T-helper 9 cell (primary cell): Measurements from ENCODE around the gene PPP3CA.
"Not testable (repeated sequence)": the region's sequence is repeated elsewhere in the genome, so short reads cannot be mapped to it uniquely, and the experiment has no call there.

Experiments
- DNase-seq: peaks from one replicate; pipeline ENCODE4 v3.0.0-alpha.2; 2020

The PPP3CA gene

DNA sequence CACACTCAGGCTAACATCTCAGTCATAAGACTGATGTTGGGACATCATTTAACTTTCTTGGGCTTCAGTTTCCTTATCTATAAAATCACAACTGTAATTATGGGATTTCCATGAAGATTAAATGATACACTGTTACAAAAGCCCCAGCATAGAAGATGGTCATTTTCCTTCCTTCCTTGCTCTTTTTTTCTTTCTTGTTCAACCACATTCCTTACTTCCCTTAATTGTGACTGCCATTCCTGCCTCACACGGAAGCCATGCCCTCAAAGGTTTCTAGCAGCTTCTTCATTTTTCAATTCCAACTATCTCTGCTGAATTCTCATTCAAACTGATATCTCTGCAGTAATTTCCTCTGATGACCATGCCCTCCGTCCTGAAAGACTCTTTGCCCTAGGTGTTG, 311.8 kb downstream of the PPP3CA start:
- no peak for DNase-seq

DNA sequence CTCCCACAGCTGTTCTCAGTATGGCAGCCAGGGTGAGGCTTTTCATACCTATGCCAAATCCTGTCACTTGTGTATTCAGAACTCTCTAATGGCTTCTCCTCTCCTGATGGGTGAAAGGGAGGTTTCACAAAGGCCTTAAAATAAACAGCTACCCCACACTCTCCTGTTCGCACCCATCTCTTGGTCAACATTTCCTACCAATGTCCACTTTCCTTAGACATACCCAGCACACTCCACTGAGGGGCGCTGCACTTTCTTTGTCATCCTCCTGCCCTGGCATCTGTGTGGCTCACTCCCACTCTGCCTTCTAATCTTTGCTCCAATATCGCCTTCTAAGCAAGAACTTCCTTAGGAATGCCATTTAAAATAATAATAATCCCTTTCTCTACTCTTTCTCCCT, 313.3 kb downstream of the PPP3CA start:
- no peak for DNase-seq

DNA sequence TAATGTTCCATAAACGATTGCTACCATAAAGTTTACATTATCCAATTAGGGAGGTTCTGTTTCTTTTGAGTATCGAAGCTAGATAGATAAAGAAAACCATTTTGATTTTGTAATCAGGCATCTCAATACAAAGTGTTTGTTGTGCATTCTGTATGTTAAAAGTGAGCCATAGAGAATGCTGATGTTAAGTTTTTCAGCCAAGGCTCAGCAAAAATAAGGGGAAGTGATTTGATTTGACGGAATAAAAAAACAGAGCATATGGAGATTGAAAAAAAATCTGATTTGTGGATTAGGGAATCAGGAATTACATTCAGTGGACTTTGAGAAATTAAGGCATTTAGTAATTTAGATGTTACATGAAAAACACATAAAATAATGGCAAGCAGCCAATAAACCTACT, 314.8 kb downstream of the PPP3CA start:
- DNase-seq, result no peak

DNA sequence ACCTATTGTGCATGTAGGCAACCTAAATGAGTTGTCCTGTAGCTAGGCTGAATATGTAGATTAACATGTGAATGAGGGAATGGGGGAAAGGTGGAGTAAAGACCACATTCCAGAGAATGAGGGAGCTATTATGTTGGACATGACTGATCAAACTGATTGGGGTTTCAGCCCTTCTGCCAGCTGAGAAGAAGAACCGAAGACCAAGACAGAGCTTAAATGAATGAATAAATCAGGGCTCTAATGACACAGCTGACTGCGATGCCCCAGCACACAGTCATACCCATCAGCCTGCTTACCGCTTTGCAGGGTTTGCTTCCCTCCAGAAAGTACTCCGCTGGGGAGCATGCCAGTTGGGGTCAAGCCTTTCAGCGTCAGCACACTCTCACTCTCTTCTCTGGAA, 315.4 kb downstream of the PPP3CA start:
- DNase-seq, result no peak

DNA sequence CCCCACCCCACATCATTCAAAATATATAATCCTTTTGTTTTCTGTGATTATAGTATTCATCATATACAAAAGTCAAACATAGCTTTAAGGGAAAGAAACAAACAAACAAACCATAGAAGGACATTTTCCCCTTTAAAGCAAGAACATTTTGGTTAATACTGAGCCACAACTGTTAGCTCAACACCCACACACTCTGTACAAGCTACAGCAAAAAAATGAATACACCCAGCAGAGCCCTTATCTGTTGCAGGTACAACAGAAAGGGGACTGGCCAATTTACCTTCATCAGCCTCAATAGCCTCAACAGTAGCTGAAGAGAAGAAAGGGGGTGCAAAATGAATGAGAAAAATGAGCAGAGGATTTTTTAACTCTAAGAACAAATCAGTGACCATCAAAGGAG, 318.4 kb downstream of the PPP3CA start:
- DNase-seq, result no peak

DNA sequence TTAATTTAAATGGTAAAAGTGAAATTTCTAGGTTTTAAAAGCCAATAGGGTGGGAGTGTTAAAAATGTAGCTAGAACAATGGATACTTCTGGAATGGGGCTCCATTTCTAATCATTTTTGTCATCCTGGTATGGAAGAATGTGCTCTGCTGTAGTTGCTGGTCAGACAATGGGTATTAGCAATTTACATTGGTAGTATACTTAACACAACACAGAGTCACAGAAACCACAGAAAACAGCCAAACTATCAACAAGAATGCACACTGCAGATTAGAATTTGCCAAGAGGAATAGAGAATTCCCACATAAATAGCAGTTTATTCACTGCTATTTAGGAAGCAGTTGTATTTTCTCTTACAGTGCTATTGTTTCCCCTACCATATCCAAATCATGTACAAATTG, 319.6 kb downstream of the PPP3CA start:
- DNase-seq, result no peak

DNA sequence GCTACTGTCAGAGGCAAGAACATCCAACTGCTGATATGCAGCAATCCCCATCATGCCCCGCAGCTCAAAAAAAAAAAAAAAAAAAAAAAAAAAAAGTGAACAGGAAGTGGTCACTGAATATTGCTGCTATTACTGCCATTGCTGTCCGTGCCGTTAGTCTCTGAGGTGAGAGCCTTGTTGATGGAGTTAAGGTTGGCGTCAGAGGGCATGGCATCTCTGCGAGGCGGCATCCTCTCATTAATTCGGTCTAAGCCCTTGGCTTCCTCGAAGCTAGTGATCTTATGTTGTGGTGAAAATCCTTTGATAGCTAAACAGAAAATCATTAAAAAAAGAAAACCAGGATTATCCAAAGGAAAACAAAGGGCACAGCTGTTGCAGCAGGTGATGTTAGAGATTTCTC, 321.6 kb downstream of the PPP3CA start:
- no peak for DNase-seq

DNA sequence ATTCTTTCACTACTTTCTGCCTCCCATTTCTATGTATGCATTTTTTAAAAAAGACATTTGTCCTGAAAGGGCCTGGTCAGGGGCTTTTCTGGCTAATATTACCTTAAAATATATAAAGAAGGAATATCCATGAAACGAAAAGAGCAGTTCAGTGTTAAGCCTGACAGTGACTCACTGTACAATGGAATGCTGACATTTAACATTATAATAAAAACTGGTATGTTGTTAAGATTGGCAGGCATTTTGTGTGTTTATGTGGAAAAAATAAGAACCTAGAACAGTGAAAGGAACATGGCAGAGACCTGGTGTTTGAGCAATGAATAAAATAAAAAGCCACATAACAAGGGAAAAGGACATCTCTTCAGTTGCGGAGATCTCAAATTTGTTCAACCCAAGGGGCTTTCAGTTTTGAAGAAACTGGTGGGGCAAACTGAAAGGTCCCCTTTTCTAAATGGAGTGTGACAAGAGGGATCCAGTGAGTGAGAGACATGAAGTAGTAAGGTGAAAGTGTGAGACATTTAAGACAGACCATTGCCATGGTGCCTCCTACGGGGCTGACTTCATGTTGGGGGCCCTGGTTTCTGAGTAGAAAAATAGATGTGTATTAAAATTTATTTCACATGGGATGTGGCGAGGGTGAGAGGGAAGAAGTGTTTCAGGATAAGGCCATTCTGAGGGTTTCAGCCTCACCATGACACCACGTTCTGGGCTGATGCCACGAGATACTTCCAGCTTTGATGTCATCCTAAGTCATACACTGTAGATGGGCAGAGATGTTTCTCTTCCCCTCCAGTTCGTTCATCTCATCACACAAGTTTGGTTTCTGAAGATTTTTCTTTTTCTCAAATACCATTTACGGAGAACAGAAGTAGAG, 324.9 kb downstream of the PPP3CA start:
- DNase-seq, result no peak

DNA sequence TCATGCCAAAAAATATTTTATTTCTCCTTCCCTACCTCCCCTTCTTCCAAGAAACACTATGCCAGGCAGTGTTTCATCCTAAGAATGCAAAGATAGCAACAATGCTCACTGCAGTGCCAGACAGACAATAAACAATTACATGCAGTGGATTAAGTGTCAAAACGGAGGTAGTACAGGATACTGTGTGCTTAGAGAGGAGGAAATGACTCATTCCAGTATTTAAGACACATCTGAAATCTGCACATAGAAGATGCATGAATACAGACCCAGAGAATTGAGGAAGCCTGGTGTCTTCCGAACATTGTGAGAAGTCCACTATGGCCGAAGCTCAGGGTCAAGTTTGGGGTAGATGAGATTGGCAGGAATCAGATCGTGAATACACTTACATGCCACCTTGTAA, 326.4 kb downstream of the PPP3CA start:
- DNase-seq, result no peak

DNA sequence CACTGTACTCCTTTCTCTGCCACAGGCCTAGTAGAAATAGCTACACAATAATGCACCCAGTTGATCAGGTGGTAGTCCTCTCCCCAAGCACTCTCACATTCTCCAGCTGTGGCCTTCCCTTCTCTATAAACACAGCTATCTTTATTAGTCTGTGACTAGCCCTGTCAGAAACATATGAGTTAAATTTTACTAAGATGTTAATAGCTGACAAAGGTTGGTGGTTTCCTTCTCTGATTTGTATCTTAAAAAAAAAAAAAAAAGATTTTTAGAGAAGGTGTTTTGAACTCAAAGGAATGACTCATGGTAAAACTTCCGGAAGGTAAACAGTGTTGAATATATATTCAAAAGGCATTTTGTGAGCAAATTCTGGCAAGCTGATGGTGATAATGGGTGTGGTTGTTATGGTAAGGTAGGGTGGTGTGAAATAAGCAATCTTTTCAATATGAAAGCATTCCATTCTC, 327.4 kb downstream of the PPP3CA start:
- DNase-seq, result no peak

DNA sequence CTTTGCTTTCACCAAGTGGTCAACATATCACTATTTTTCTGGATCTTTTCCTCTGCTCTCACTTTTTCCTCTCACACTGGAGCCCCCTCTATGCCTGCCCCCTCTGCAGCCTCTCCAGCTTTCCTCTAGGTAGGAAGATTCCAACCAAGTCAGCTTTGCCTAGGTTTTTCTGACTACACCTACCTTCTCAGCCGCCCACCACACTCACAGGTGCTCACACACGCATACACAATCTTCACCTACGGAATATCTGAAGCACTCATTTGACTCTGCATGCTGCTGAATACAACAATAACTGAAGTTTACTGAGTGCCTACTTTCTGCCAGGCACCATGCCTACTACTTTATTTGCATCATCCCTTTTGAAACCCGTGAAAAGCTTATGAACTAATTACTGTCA, 328.0 kb downstream of the PPP3CA start:
- DNase-seq, result no peak

DNA sequence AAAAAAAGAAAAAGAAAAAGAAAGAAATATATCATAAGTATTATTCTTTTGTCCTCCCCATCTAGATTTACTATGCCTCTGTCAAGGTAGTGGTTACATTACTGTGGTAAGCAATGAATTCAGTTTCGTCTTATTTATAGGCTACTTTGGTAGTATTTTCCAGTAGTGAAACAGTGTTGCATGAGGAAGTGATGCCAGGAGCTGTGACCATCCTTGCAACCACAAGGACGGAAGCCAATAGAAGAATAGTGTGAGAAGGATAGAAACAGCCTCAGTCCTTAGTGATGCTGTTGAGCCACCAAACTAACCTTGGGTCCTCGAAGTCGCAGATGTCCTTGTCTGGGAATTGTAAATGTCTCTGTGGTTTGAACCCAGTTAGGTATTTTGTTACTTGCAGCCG, 328.5 kb downstream of the PPP3CA start:
- no peak for DNase-seq

DNA sequence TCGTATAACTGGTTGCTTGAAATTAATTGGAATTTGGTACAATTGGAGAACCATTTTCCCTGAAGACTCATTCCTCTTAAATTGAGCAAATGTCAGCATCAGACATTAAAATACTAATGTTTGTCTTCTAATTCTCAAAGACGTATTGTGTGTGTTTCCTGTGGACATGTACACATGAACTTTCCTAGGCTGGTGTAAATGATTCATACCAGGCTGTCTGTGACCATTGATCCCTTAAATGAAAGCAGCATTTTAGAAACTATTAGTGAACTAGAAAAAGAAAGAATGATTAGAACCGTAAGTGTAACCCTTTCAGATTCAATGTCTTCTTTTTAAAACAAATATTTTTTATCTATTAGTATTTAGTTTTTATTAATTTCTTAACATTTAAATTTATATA, 332.9 kb downstream of the PPP3CA start:
- no peak for DNase-seq

DNA sequence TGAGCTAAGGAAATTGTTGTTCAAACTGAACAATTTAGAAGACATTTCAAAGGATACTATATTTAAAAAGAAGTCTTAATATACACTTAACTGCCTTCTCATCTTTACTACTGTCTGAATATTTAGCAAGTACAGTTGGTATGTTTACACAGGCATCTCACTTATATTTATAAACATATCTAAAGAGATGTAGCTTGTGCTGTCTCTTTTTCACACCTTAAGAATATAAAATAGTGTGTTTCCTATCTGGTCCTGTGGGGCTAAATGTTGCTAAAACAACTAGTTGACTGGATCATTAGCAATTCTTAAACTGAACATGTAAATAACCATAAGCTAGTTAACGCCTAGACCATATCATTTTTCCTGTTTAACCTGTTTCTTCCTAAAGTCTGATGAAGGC, 336.3 kb downstream of the PPP3CA start:
- no peak for DNase-seq

DNA sequence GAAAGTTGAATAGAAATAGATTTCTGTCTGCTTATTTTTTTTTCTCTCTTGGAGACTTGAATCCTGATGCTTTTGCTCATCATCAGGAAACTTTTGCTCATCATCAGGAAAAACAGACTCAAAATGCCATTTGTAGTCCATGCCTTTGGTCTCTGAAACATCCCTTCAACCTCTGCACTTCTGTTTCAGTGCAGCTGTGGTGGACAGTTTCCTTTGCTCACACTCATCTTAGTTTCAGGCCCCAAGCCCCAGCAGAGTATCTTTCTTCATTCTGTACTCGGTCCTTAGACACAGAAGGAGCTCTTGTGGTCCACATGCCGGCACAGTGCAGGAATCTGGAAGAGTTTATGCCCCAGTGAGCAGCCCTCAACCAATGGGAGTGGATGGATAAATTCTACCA, 337.9 kb downstream of the PPP3CA start:
- DNase-seq, result no peak

DNA sequence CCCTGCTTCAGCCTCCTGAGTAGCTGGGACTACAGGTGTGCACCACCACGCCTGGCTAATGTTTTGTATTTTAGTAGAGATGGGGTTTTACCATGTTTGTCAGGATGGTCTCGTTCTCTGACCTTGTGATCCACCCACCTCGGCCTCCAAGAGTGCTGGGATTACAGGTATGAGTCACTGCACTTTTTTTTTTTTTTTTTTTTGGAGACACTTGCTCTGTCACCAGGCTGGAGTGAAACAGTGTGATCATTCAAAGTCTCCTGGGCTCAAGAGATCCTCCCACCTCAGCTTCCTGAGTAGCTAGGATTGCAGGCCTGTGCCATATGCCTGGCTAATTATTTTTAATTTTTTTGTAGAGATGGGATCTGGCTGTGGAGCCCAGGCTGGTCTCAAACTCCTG, 338.8 kb downstream of the PPP3CA start:
- DNase-seq, result no peak

DNA sequence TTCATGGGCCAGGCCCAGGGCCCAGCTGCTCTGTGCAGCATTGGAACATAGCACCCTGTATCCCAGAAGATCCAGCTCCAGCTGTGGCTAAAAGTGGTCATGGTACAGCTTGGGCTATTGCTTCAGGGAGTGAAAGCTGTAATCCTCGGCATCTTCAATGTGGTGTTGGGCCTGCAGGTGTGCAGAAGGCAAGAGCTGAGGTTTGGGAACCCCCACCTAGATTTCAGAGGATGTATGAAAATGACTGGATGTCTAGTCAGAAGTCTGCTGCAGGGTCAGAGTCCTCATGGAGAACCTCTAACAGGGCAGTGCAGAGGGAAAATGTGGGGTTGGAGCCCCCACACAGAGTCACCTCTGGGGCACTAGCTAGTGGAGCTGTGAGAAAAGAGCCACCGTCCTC, 341.7 kb downstream of the PPP3CA start:
- no peak for DNase-seq

DNA sequence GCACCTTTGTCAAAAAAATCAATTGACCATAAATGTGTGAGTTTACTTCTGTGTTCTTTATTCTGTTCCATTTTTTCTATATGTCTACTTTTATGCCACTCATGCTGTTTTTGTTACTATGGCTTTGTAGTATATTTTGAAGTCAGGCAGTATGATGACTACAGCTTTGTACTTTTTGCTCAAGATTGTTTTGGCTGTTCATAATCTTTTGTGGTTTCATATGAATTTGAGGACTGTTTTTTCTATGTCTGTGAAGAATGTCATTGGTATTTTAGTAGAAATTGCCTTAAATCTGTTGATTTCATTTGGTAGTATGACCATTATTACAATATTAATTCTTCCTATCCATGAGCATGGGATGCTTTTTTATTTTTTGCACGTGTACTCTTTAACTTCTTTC, 346.8 kb downstream of the PPP3CA start:
- no peak for DNase-seq

DNA sequence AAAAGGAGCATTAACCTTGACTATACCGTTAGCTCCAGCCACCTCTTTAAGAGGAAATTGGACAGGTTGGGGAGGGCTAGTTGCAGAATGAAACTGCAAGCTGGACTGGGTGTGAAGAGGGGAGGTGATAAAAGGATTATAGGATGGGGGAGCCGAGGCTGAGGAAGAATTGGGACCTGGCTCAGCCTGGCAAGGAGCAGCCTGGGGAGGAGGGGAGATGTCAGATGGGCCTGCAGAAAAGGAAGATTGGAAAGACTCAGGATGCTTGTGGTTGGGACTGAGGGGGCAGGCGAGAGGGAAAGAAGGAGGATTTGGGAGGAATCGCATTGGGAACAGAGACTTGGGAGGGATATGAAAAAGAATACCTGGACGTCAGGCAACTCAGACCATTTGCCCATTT, 351.7 kb downstream of the PPP3CA start:
- DNase-seq, result no peak

DNA sequence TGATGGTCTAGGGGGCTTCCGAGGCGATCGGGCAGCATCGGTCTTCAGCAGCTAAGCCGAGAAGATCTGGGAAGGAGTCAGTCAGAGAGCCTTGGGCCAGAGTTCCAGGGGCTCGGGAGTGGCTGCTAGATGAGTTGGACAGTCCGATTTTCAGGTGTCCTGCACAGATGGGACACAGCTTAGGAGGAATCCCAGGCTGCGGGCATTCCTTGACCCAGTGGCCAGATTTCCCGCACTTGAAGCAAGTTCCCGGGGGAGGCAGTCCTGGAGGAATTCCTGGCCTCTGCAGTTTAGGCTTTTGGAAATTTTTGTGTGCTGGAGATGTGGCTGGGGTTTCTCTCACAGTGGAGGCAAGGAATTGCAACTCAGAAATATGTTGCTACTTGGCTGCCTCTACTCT, 352.3 kb downstream of the PPP3CA start:
- DNase-seq, result not testable (repeated sequence)

DNA sequence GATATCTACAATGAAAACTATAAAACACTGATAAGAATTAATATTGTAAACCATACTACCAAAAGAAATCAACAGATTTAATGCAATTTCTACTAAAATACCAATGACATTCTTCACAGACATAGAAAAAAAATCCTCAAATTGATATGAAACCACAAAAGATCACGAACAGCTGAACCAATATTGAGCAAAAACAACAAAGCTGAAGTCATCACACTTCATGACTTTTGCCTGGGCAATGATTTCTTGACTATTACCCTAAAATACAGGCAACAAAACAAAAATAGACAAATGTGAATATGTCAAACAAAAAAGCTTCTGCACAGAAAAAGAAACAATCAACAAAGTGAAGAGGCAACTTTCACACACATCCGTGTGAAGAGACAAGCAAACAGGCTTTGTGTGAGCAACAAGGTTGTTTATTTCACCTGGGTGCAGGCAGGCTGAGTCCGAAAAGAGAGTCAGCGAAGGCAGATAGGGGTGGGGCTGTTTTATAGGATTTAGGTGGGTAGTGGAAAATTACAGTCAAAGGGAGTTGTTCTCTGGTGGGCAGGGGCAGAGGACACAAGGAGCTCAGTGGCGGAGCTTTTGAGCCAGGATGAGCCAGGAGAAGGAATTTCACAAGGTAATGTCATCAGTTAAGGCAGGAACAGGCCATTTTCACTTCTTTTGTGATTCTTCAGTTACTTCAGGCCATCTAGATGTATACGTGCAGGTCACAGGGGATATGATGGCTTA, 355.8 kb downstream of the PPP3CA start:
- not testable (repeated sequence) for DNase-seq

DNA sequence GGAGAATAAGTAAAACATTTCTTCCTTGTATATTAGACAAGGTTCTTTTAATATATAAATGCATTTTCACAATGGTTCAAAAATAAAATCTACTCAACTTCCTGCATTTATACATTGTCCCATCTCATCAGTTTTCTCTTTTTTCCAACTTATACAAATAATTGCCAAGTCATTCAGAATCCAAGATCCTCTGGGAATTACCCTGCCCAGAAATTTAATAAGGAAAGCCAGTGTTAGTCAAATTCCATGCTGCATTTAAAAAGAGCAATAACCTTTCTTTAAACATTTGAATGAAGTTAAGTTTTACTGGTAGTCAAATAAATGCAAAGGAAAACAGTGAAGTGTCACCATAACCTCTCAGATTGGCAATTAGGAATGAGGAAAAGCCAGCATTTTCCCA, 357.9 kb downstream of the PPP3CA start:
- no peak for DNase-seq

DNA sequence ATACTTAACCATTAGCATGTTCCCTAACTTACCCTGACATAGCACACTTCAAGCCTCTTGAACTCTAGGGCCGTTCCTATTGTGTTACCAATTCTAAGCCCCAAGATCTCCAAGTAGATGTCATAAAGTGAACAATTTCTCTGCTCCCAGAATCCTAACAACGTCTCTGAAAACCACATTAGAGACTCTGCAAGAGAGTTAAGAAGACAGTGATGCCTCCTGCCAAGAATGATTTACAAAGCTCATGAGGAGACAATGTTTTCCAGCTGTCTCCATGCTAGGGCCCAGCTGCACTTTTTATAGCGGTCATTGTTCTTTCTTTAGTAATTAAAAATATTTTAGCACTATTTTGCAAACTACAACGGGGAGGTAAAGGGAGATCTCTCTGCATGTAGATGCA, 358.4 kb downstream of the PPP3CA start:
- no peak for DNase-seq

DNA sequence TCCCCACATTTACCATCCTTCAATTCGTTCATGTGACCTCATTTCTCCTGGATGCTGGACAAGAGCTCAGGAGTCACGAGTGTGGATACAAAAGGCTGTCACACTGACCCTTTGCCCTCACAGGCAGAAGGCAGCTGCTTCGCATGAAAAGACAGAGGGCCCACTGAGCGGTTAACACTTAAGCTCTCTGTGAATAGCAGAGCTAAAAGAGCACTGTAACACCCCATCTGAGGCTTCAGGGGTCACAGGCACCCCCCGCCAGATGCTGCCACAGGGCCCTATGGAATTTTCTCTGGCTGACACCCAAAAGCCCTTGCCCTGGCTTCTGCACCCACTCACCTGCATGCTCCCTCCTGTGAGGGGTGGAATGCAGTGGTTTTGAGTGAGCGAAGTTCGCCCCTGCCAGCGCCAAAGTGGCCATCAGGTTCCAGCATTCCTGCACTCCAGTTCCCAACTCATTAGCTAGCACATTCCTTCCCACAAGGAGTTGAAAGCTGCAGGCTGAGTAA, 360.9 kb downstream of the PPP3CA start:
- DNase-seq, result no peak
